Gastrocnemius medialis (tissue), 4 donors: ENCODE data around the gene SPOUT1. TPM values are rescaled to one million over a fixed set of nuclear protein-coding genes. Genes with fewer than 3 reads are reported as not detected.
"Not testable (repeated sequence)": the region's sequence is repeated elsewhere in the genome, so short reads cannot be mapped to it uniquely, and the experiment has no call there.

Experiments
- ATAC-seq, 2 donors: fragments of 150-250 bp; one replicate each; pipeline ENCODE4 v1.9.1; 2016
- DNase-seq, 2 donors: peaks; one replicate each; pipeline ENCODE4 v3.0.0-alpha.2; 2019
- H3K27ac ChIP-seq, 4 donors: fragments of 200-600 bp; sonication (generic); 1 replicate in 1 of 4; 2 replicates in 3 of 4; pipeline ENCODE4 v1.5.1; 2016 to 2018; ENCODE audit warnings: mild to moderate bottlenecking in 2 of 4, moderate library complexity in 1 of 4
- H3K27me3 ChIP-seq, 3 donors: fragments of 200-600 bp; sonication (generic) in 2 of 3; 1 replicate in 1 of 3; 2 replicates in 2 of 3; pipeline versions ENCODE4 v1.5.1 to v1.6.0; 2016 to 2019; ENCODE audit warnings: mild to moderate bottlenecking in 1 of 3, moderate library complexity in 1 of 3
- H3K36me3 ChIP-seq, 2 donors: fragments of 200-600 bp; sonication (generic) in 1 of 2; one replicate each; pipeline ENCODE4 v1.5.1; 2017 to 2018
- H3K4me1 ChIP-seq, 2 donors: fragments of 200-600 bp; sonication (generic) in 1 of 2; one replicate each; pipeline ENCODE4 v1.5.1; 2016 to 2017; ENCODE audit warnings: mild to moderate bottlenecking in 2 of 2
- H3K4me3 ChIP-seq, 4 donors: fragments of 200-600 bp; sonication (generic) in 3 of 4; 1 replicate in 1 of 4; 2 replicates in 3 of 4; pipeline ENCODE4 v1.5.1; 2016 to 2019; ENCODE audit warnings: mild to moderate bottlenecking in 2 of 4
- H3K9me3 ChIP-seq, 3 donors: fragments of 200-600 bp; sonication (generic) in 2 of 3; 1 replicate in 1 of 3; 2 replicates in 2 of 3; pipeline ENCODE4 v1.5.1; 2016 to 2019
- POLR2A ChIP-seq, 2 donors: fragments of 450-650 bp; IDR thresholded peaks; one replicate each; pipeline ENCODE4 v1.6.1; 2017; ENCODE audit warnings: antibody characterized with exemption in 2 of 2, mild to moderate bottlenecking in 2 of 2, moderate library complexity in 2 of 2
- in situ Hi-C, 4 donors: fragments of 200-750 bp; cut with MboI; loops; one replicate each; pipeline versions ENCODE4 v1.15.0 to v1.8.0; 2017; ENCODE audit warnings: low sequenced_read_pairs in 4 of 4
- intact Hi-C: fragments of 100-400 bp; cut with DNase I; formaldehyde crosslinking; loops from one replicate; pipeline ENCODE4 v1.15.1; 2023; ENCODE audit warnings: low total_unique reads
- total RNA-seq, 4 donors: library from RNA; depleted of rRNA; stranded (reverse); fragments of >200 nt; gene quantifications; one replicate each; pipeline versions ENCODE4 v1.1.0 to v1.2.3, GENCODE V29; 2016
- TF ChIP-seq, protein P1 (sequence below), 5 experiments: fragments of 450-650 bp in 3 of 5; fragments of 200-600 bp in 2 of 5; sonication (generic) in 2 of 5; IDR thresholded peaks in 4 of 5; conservative IDR thresholded peaks in 1 of 5; 1 replicate in 4 of 5; 2 replicates in 1 of 5; pipeline ENCODE4 v1.5.1; 2016 to 2019; ENCODE audit warnings: antibody characterized with exemption in 5 of 5, mild to moderate bottlenecking in 3 of 5, moderate library complexity in 3 of 5

The SPOUT1 gene
- total RNA-seq, 4 donors from 2014 or later: 10.7 to 29.3 (median 14.9) TPM

DNA sequence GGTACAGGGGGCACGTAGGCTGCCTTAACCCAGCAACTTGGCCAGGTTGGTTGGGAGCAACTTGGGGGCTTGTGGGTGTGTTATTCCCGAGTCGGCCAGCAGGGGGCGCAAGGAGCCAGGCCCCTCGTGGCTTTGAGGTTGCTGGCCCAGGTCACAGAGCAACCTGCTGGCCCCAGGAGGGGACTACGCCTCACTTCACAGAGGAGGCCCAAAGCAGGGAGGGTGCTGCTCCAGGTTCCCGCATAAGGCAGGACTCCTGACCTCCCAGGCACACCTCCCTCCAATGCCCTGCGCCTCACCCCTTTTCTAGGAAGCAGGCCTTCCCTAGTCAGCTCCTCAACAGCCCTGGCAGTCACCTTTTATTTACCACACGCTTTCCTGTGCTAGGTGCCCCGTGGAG lies 34.1 kb upstream of the SPOUT1 start:
- no peak overlapping the region for H3K4me3 ChIP-seq
- peak overlapping the region in 2 of 4 donors; percentile 81 to 84 for H3K27ac ChIP-seq
- intact Hi-C loops: loop anchor here (1.0 to 5.0 kb wide), 2 partner anchors 65 to 159 kb away; no protein-coding TSS in a partner anchor
- H3K36me3 ChIP-seq: no peaks in the 10 kb centered on the region
- no peak for TF ChIP-seq POLR2A (IDR thresholded peaks at IDR 0.05)
- TF ChIP-seq, protein P1, sequence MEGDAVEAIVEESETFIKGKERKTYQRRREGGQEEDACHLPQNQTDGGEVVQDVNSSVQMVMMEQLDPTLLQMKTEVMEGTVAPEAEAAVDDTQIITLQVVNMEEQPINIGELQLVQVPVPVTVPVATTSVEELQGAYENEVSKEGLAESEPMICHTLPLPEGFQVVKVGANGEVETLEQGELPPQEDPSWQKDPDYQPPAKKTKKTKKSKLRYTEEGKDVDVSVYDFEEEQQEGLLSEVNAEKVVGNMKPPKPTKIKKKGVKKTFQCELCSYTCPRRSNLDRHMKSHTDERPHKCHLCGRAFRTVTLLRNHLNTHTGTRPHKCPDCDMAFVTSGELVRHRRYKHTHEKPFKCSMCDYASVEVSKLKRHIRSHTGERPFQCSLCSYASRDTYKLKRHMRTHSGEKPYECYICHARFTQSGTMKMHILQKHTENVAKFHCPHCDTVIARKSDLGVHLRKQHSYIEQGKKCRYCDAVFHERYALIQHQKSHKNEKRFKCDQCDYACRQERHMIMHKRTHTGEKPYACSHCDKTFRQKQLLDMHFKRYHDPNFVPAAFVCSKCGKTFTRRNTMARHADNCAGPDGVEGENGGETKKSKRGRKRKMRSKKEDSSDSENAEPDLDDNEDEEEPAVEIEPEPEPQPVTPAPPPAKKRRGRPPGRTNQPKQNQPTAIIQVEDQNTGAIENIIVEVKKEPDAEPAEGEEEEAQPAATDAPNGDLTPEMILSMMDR (IDR thresholded peaks at IDR 0.05 in 4 of 5, conservative IDR thresholded peaks at IDR 0.05 in 1 of 5): peak; percentile 84 to 97 (median 93)
- H3K9me3 ChIP-seq: no peaks in the 10 kb centered on the region
- no peaks in the 10 kb centered on the region for H3K27me3 ChIP-seq
- DNase-seq (peak; percentile 32 to 69), ATAC-seq (peak; percentile 40 to 45)
- in situ Hi-C loops: loop anchor here in 3 of 4 donors (5.0 kb wide), 1 partner anchor 64 kb away; no protein-coding TSS in a partner anchor
- peaks cover 33 to 34% of the 10 kb centered on the region in 2 donors for H3K4me1 ChIP-seq

DNA sequence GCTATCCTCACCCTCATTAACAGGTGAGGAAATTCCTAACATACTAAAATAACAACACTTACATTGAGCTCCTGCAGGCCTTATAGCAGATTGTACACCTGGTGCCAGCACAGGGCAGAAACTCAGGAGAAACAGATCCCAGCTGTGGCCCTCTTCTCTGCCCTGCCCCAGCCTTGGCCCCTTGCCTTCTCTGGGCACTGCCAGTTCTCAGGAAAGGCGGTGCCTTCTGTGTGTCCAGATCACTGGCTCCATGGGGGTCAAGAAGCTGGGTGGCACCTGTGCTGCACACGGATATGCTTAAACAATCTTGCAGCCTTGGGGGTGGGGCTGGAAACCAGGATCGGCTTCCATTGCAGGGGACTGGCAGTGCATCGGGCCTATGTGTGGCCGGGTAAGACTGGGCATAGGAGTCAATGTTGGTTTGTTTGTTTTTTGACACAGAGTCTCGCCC lies 32.8 kb upstream of the SPOUT1 start:
- DNase-seq: peak; percentile 82 to 91

DNA sequence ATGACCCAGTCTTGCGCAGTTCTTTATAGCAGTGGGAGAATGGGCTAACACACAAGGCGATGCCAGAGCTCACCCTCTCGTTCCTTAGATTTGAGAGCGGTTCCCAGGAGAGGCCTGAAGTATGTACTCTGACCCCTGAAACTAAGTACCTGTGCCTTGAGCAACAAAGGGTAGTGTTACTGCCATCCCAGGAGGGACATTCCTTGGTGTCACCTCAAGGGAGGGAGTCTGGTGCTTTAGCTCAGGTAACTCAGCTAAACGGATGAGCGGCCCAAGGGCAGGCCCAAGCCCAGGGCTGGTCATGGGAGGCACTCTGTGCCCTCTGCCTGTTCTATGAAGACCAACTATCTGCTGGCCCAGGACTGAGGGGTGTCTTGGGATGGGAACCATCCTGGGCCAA lies 31.9 kb upstream of the SPOUT1 start:
- TF ChIP-seq, protein P1 (IDR thresholded peaks at IDR 0.05 in 4 of 5, conservative IDR thresholded peaks at IDR 0.05 in 1 of 5): no peak
- in situ Hi-C loops: loop anchor here in 3 of 4 donors (5.0 kb wide), 1 partner anchor 66 kb away; no protein-coding TSS in a partner anchor
- Histone ChIP-seq H3K4me3 (no peak overlapping the region), H3K27ac (peak overlapping the region; percentile 46 to 84 (median 76)), H3K9me3 (no peaks in the 10 kb centered on the region), H3K27me3 (no peaks in the 10 kb centered on the region), H3K4me1 (peaks cover 33 to 34% of the 10 kb centered on the region in 2 donors), H3K36me3 (no peaks in the 10 kb centered on the region)
- intact Hi-C loops: loop anchor here (5.0 kb wide), 1 partner anchor 161 kb away; no protein-coding TSS in a partner anchor
- no peak for ATAC-seq
- DNase-seq: no peak

More for the DNA sequence above, 32.8 kb upstream of the SPOUT1 start:
- H3K4me1 ChIP-seq: peaks cover 33 to 34% of the 10 kb centered on the region in 2 donors
- no peaks in the 10 kb centered on the region for H3K9me3 ChIP-seq
- TF ChIP-seq, protein P1 (IDR thresholded peaks at IDR 0.05 in 4 of 5, conservative IDR thresholded peaks at IDR 0.05 in 1 of 5): no peak
- no peak for TF ChIP-seq POLR2A (IDR thresholded peaks at IDR 0.05)
- in situ Hi-C loops (loop anchor here in 3 of 4 donors (5.0 kb wide), 1 partner anchor 65 kb away; no protein-coding TSS in a partner anchor), intact Hi-C loops (loop anchor here (1.0 to 5.0 kb wide), 2 partner anchors 20 to 160 kb away; partner anchors contain the start of gene LRRC8A)
- H3K36me3 ChIP-seq: no peaks in the 10 kb centered on the region
- peak overlapping the region; percentile 46 to 84 (median 76) for H3K27ac ChIP-seq
- ATAC-seq: peak; percentile 81 to 90
- H3K27me3 ChIP-seq: no peaks in the 10 kb centered on the region
- no peak overlapping the region for H3K4me3 ChIP-seq

DNA sequence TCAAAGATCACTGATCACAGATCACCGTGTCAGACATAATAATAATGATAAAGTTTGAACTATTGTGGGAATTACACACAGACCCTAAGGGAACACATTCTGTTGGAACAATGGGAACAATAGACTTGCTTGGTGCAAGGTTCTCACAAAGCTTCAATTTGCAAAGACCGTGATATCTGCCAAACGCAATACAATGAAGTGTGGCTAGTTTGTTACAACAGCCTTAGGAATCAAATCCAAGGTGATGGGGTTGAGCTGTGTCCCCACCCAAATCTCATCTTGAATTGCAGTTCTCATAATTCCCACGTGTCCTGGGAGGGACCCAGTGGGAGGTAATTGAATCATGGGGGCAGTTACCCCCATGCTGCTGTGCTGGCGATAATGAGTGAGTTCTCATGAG lies 31.3 kb upstream of the SPOUT1 start:
- Histone ChIP-seq H3K36me3 (no peaks in the 10 kb centered on the region), H3K27ac (peak overlapping the region; percentile 46 to 84 (median 76)), H3K27me3 (no peaks in the 10 kb centered on the region), H3K9me3 (no peaks in the 10 kb centered on the region), H3K4me1 (peaks cover 33 to 34% of the 10 kb centered on the region in 2 donors), H3K4me3 (no peak overlapping the region)
- in situ Hi-C loops (loop anchor here in 3 of 4 donors (5.0 kb wide), 1 partner anchor 66 kb away; no protein-coding TSS in a partner anchor), intact Hi-C loops (loop anchor here (5.0 kb wide), 1 partner anchor 161 kb away; no protein-coding TSS in a partner anchor)
- no peak for DNase-seq
- TF ChIP-seq, protein P1 (IDR thresholded peaks at IDR 0.05 in 4 of 5, conservative IDR thresholded peaks at IDR 0.05 in 1 of 5): no peak
- no peak for TF ChIP-seq POLR2A (IDR thresholded peaks at IDR 0.05)
- no peak for ATAC-seq

DNA sequence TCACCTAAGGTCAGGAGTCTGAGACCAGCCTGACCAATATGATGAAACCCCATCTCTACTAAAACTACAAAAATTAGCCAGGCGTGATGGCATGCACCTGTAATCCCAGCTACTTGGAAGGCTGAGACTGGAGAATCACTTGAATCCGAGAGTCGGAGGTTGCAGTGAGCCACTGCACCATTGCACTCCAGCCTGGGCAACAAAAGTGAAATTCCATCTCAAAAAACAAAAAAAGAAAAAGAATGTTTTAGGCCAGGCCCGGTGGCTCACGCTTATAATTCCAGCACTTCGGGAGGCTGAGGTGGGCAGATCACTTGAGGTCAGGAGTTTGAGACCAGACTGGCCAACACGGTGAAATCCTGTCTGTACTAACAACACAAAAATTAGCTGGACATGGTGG lies 28.9 kb upstream of the SPOUT1 start:
- H3K27me3 ChIP-seq, DNase-seq, ATAC-seq, H3K36me3 ChIP-seq, H3K9me3 ChIP-seq, H3K27ac ChIP-seq, intact Hi-C loops, H3K4me3 ChIP-seq: not testable (repeated sequence)
- in situ Hi-C loops: loop anchor here in 1 of 4 donors (5.0 kb wide), 1 partner anchor 69 kb away; no protein-coding TSS in a partner anchor
- H3K4me1 ChIP-seq: peaks cover 34 to 37% of the 10 kb centered on the region in 2 donors

DNA sequence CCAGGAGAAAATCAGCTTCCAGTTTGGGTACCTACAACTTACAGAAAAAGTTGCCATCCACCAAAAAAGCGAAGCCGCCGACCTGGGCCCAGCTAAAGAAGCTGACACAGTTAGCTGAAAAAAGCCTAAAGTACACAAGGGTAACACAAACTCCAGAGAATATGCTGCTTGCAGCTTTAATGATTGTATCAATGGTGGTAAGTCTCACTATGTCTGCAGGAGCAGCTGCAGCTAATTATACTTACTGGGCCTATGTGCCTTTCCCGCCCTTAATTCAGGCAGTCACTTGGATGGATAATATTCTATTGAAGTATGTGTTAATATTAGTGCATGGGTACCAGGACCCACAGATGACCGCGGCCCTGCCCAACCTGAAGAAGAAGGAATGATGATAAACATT lies 24.9 kb upstream of the SPOUT1 start:
- in situ Hi-C loops, ATAC-seq, H3K27me3 ChIP-seq, H3K9me3 ChIP-seq, H3K27ac ChIP-seq, intact Hi-C loops, H3K36me3 ChIP-seq, DNase-seq, H3K4me3 ChIP-seq: not testable (repeated sequence)
- H3K4me1 ChIP-seq: peaks cover 0 to 16% of the 10 kb centered on the region in 2 donors

DNA sequence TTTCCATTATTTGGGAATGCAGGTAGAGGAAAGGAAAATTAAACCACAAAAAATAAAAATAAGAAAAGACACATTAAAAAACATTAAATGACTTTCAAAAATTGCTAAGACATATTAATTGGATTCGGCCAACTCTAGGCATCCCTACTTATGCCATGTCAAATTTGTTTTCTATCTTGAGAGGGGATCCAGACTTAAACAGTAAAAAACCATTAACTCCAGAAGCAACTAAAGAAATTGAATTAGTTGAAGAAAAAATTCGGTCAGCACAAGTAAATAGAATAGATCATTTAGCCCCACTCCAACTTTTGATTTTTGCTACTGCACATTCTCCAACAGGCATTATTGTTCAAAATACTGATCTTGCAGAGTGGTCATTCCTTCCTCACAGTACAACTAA lies 23.1 kb upstream of the SPOUT1 start:
- intact Hi-C loops: loop anchor here (1.0 kb wide), 1 partner anchor 76 kb away; no protein-coding TSS in a partner anchor
- H3K4me3 ChIP-seq, DNase-seq, H3K36me3 ChIP-seq, in situ Hi-C loops, H3K27ac ChIP-seq, H3K27me3 ChIP-seq, ATAC-seq, H3K9me3 ChIP-seq: not testable (repeated sequence)
- H3K4me1 ChIP-seq: peaks cover 0 to 16% of the 10 kb centered on the region in 2 donors
